ENCODE results near the gene HDAC8.

HDAC8 gene

DNA sequence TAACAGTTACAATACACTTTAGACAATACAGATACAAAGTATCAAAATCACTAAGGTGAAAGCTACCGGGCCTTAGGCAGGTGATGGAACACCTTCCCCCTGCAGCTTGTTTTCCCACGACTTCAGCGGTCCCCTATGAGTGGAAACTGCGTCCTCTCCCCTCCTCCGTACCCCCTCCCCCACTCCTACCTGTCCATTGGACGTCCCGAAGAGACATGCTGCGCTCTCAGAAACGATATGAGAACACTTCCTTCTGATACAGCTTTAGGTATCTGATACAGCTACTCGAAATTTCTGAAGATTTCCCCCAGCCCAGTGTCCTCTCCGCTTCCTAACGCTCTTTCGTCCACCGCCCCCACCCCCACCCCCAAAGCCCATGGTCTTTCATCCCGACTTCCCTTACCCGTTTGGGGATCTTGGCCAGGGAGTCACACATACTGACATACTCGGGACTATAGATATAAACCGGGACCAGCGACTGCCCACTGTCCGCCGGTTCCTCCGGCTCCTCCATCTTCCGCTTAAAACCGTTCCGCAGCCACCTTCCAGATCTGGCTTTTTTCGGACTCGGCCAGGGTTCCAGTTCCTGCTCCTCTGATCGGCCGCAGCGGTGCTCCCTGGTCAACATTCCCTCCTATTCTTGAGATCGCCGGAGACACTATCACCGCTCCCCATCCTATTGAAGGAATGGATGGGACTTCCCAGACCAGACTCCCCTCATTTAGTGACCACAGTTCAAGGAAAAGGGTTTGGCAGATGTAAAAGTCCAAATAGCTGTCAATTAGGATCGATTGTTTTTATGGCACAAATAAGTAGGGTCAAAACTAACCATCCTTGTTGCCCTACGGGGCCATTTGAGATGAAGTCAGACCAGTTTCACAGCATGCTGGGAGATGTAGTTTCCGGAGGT is at the start of gene HDAC8:
Gene HDAC8, minus strand, starts transcription at position 596 of the 910 bp plus-strand sequence. Its CDS starts 82 bp downstream, at position 514.
- peak within 1 kb of the TSS; percentile 63 for H3K4me3 ChIP-seq (ENCODE audit: low read depth, low read length)
- DNase-seq (ENCODE audit: low read depth): peak; percentile 88
- TF ChIP-seq, protein P1, sequence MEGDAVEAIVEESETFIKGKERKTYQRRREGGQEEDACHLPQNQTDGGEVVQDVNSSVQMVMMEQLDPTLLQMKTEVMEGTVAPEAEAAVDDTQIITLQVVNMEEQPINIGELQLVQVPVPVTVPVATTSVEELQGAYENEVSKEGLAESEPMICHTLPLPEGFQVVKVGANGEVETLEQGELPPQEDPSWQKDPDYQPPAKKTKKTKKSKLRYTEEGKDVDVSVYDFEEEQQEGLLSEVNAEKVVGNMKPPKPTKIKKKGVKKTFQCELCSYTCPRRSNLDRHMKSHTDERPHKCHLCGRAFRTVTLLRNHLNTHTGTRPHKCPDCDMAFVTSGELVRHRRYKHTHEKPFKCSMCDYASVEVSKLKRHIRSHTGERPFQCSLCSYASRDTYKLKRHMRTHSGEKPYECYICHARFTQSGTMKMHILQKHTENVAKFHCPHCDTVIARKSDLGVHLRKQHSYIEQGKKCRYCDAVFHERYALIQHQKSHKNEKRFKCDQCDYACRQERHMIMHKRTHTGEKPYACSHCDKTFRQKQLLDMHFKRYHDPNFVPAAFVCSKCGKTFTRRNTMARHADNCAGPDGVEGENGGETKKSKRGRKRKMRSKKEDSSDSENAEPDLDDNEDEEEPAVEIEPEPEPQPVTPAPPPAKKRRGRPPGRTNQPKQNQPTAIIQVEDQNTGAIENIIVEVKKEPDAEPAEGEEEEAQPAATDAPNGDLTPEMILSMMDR (conservative IDR thresholded peaks at IDR 0.05; ENCODE audit: low read depth, low read length): no peak

DNA sequence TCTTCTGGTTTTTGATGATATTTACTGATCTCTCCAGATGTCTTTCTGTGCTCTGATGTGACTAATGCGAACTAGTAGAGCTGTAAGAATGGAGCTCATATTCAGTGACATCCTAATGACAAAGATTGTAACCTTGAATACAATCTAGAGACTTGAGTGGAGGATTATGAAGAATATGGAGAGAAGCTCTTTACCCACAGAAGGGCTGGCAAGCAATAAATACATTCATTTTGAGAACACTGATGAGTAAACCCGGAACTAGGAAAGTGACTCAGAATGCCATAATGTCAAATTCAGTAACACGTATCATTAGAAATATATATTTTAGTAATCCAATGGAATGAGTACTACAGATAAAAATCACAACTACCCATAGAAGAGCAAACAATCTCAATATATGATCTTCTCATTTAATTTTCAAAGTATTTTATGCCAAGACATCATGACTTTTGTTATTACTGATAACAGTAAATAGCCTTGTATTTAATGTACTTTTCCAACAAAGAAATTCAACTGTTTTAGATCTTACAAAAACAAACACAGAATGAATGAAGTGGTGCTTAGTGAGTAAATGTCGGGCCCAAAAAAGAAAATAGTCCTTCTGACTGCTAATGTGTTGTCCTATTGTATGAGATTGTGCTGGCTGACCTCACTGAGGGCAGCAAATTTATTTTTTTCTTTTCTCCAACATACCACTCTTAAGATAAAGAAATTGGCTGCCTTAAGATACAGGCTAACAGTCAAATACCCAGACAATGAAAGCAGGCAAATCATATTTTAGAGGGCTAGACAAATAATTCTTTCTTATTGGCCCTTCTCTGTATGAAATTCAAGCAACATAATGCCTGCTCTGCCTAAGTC is 49.2 kb upstream of the HDAC8 start:
- DNase-seq (ENCODE audit: low read depth): peak; percentile 40
- no peak overlapping the region for H3K4me3 ChIP-seq (ENCODE audit: low read depth, low read length)
- TF ChIP-seq, protein P1 (conservative IDR thresholded peaks at IDR 0.05; ENCODE audit: low read depth, low read length): no peak

DNA sequence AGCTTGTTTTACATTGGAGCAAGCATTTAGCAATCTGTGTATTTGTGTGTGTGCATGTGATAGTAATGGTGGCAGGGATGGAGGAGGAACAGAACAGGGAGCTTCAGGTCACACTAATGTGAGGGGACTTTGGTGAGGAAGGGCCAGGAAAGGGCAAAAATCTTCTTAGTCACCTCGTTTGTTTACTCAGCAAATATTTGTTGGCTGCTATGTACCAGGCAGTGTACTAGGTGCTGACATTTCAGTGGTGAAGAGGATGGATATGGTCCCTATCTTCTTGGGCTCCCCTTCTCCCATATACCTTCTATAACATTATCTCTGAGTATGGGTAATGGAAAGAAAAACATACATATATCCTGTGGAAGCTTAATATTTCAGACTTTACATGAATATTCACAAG is 48.5 kb upstream of the HDAC8 start:
- TF ChIP-seq, protein P1 (conservative IDR thresholded peaks at IDR 0.05; ENCODE audit: low read depth, low read length): no peak
- DNase-seq (ENCODE audit: low read depth): no peak
- H3K4me3 ChIP-seq (ENCODE audit: low read depth, low read length): no peak overlapping the region

GRCh38 chrX:72620550-72621145 is 48.0 kb upstream of the HDAC8 start:
- peak; percentile 93 for DNase-seq (ENCODE audit: low read depth)
- H3K4me3 ChIP-seq (ENCODE audit: low read depth, low read length): peak overlapping the region; percentile 2
- TF ChIP-seq, protein P1 (conservative IDR thresholded peaks at IDR 0.05; ENCODE audit: low read depth, low read length): no peak

DNA sequence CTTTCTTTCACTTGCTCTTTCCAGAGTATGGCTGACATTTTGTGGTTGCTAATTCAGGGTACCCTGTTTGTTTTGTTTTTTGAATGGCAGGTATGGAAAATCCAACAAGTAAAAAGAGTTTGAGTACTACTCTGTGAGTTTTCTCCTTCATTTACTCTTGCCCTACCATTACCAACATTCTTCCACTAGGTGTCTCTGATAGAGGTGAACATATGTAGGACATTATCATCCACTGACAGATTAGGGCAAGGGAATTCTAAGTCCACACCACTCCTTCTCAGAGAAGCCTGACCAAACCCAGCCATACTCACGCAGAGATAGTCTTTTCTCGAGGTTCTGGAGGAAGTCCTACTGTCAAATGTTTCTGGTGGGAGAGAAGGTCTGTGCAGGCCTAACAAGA is 36.7 kb upstream of the HDAC8 start:
- TF ChIP-seq, protein P1 (conservative IDR thresholded peaks at IDR 0.05; ENCODE audit: low read depth, low read length): peak; percentile 46
- no peak overlapping the region for H3K4me3 ChIP-seq (ENCODE audit: low read depth, low read length)
- DNase-seq (ENCODE audit: low read depth): peak; percentile 58

GRCh38 chrX:72604705-72605104 is 32.1 kb upstream of the HDAC8 start:
- no peak overlapping the region for H3K4me3 ChIP-seq (ENCODE audit: low read depth, low read length)
- TF ChIP-seq, protein P1 (conservative IDR thresholded peaks at IDR 0.05; ENCODE audit: low read depth, low read length): no peak
- no peak for DNase-seq (ENCODE audit: low read depth)

Data from choroid plexus epithelial cell (primary cell).